ENCODE data around the gene SLC35B2. TPM values are rescaled to one million over a fixed set of nuclear protein-coding genes. Genes with fewer than 3 reads are reported as not detected.

Gene SLC35B2
- total RNA-seq, 1 experiment from 2014 or later: 143 TPM

- DNase-seq: no peak
- intact Hi-C loops (cut with micrococcal nuclease; ENCODE audit: unreplicated experiment): no loop called here
- Mint-ChIP-seq H3K27me3 (ENCODE audit: unreplicated experiment) (peaks cover 85% of the 10 kb centered on the region), H3K9me3 (ENCODE audit: low read depth, unreplicated experiment) (no peaks in the 10 kb centered on the region), H3K27ac (ENCODE audit: unreplicated experiment) (no peak overlapping the region), H3K36me3 (ENCODE audit: insufficient read depth, unreplicated experiment) (no peaks in the 10 kb centered on the region), H3K4me3 (ENCODE audit: low read depth, unreplicated experiment) (no peak overlapping the region), H3K4me1 (ENCODE audit: low read depth, unreplicated experiment) (peaks cover 9% of the 10 kb centered on the region)
- BruUV-seq (replicated peaks): no TSS peak
- CTCF ChIA-PET: interaction anchor here (1.2 kb wide), 1 partner anchor 14 kb away, joined by 3 read pairs; no protein-coding TSS in a partner anchor
- TF ChIP-seq CTCF (IDR thresholded peaks at IDR 0.05; ENCODE audit: unreplicated experiment): no peak
These were observed 21.0 kb upstream of the SLC35B2 start for GRCh38 chr6:44278315-44278714.

DNA sequence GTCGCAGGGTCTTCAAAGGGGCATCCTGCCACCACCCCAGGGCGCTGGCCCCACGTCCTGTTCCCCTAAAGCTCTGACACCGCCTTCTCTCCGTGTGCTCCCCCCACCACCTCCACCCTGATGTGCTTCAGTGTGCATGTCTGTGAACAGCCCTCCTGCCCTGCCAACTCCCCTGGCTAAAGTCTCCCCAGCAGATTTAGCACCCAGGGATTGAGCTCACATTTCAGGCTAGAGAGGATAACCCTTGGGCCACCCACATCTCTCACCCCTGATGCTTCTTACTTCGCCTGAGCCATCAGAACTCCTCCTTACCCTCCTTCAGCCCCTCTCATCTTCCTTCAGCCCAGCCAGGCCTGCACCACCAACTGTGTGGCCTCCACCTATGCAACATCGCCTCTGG lies 20.4 kb upstream of the SLC35B2 start:
- H3K27ac Mint-ChIP-seq (ENCODE audit: unreplicated experiment): no peak overlapping the region
- no peak for TF ChIP-seq CTCF (IDR thresholded peaks at IDR 0.05; ENCODE audit: unreplicated experiment)
- no peaks in the 10 kb centered on the region for H3K9me3 Mint-ChIP-seq (ENCODE audit: low read depth, unreplicated experiment)
- peaks cover 9% of the 10 kb centered on the region for H3K4me1 Mint-ChIP-seq (ENCODE audit: low read depth, unreplicated experiment)
- no peaks in the 10 kb centered on the region for H3K36me3 Mint-ChIP-seq (ENCODE audit: insufficient read depth, unreplicated experiment)
- BruUV-seq (replicated peaks): no TSS peak
- H3K4me3 Mint-ChIP-seq (ENCODE audit: low read depth, unreplicated experiment): no peak overlapping the region
- intact Hi-C loops (cut with micrococcal nuclease; ENCODE audit: unreplicated experiment): no loop called here
- no peak for DNase-seq
- H3K27me3 Mint-ChIP-seq (ENCODE audit: unreplicated experiment): peaks cover 85% of the 10 kb centered on the region
- CTCF ChIA-PET: interaction anchor here (0.8 to 1.2 kb wide), 2 partner anchors 13 to 15 kb away, joined by 3 read pairs; no protein-coding TSS in a partner anchor

DNA sequence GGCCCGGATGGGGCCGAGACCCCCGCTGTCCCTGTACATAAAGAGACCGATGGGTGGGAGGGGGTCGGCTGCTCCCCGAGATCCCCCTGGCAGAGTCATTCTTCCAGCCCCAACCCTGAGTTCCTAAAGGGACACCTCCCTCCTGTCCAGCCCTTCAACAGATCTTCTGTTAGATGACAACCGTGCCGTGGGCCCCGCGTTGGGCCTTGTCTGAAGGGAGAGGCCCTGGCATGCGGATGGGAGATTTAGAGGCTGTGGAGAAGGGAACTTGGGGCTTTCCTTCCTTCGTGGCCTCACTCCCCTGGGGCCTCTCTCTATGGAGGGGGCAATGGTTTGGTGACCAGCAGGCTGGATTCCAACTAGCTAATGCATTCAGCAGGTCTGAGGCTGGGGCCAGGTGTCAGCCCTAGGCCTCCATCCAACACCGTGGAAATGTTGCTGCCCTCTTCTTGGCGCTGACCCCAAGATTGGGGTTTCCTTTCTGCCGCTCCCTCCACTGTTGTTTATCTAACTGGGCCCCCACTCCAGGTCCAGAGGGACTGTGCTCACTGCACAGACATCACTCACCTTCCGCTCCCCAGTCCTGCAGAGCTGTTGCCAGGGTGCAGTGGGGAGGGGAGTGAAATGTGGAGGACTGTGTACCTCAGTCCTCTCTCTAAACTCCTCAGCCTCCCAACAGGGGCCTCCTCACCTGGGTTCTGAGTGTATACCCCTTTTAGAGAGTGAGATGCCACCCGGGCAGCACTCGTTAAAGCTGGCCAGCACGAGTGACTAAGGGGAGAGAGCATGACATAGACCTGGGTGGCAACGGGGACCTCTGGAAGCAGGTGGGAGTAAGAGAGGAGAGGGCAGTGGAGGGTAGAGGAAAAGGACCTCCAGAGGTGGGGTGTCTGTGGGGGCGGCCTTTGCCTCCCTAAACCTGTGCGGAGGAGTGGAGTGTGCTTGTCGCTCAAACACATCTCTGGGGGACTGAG lies 19.6 kb upstream of the SLC35B2 start:
- Mint-ChIP-seq H3K27ac (ENCODE audit: unreplicated experiment) (no peak overlapping the region), H3K36me3 (ENCODE audit: insufficient read depth, unreplicated experiment) (no peaks in the 10 kb centered on the region), H3K27me3 (ENCODE audit: unreplicated experiment) (peaks cover 85% of the 10 kb centered on the region), H3K4me1 (ENCODE audit: low read depth, unreplicated experiment) (peaks cover 9% of the 10 kb centered on the region), H3K4me3 (ENCODE audit: low read depth, unreplicated experiment) (no peak overlapping the region), H3K9me3 (ENCODE audit: low read depth, unreplicated experiment) (no peaks in the 10 kb centered on the region)
- BruUV-seq (replicated peaks): no TSS peak
- TF ChIP-seq CTCF (IDR thresholded peaks at IDR 0.05; ENCODE audit: unreplicated experiment): no peak
- intact Hi-C loops (cut with micrococcal nuclease; ENCODE audit: unreplicated experiment): no loop called here
- CTCF ChIA-PET: interaction anchor here (0.8 to 1.2 kb wide), 2 partner anchors 13 to 15 kb away, joined by 3 read pairs; no protein-coding TSS in a partner anchor
- no peak for DNase-seq

DNA sequence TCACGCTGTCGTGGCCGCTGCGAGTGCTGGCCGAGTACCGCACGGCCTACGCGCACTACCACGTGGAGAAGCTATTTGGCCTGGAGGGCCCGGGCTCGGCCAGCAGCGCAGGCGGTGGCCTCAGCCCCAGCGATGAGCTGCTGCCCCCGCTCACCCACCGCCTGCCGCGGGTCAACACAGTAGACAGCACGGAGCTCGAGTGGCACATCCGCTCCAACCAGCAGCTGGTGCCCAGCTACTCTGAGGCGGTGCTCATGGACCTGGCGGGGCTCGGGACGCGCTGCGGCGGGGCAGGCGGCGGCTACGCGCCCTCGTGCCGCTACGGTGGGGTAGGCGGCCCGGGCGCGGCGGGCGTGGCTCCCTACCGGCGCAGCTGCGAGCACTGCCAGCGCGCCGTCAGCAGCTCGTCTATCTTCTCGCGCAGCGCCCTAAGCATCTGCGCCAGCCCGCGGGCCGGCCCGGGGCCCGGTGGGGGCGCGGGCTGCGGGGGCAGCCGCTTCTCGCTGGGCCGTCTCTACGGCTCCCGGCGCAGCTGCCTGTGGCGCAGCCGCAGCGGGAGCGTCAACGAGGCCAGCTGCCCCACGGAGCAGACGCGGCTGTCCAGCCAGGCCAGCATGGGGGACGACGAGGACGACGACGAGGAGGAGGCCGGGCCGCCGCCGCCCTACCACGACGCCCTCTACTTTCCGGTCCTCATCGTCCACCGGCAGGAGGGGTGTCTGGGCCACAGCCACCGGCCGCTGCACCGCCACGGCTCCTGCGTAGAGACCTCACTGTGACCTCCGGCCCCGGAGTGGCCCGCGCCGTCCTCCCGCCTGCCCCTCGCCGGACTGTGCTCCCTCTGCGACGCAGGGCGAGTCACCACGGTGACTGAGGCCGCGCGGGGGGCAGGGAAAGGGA lies 18.7 kb upstream of the SLC35B2 start:
- no peak for TF ChIP-seq CTCF (IDR thresholded peaks at IDR 0.05; ENCODE audit: unreplicated experiment)
- H3K36me3 Mint-ChIP-seq (ENCODE audit: insufficient read depth, unreplicated experiment): no peaks in the 10 kb centered on the region
- CTCF ChIA-PET: interaction anchor here (0.7 to 0.8 kb wide), 2 partner anchors 9 to 29 kb away, joined by 3 read pairs; no protein-coding TSS in a partner anchor
- H3K9me3 Mint-ChIP-seq (ENCODE audit: low read depth, unreplicated experiment): no peaks in the 10 kb centered on the region
- no peak overlapping the region for H3K4me3 Mint-ChIP-seq (ENCODE audit: low read depth, unreplicated experiment)
- peaks cover 9% of the 10 kb centered on the region for H3K4me1 Mint-ChIP-seq (ENCODE audit: low read depth, unreplicated experiment)
- peaks cover 88% of the 10 kb centered on the region for H3K27me3 Mint-ChIP-seq (ENCODE audit: unreplicated experiment)
- no peak overlapping the region for H3K27ac Mint-ChIP-seq (ENCODE audit: unreplicated experiment)
- intact Hi-C loops (cut with micrococcal nuclease; ENCODE audit: unreplicated experiment): no loop called here
- BruUV-seq (replicated peaks): no TSS peak
- DNase-seq: no peak
